GM21390 (cell line): ENCODE results near the gene FLOT1.
"Not testable (repeated sequence)": the region's sequence is repeated elsewhere in the genome, so short reads cannot be mapped to it uniquely, and the experiment has no call there.

ENCODE experiments used
- ATAC-seq: cut with Tn5 transposase; IDR thresholded peaks from one replicate; pipeline ENCODE4 v1.9.1; 2021; ENCODE audit not compliant: unreplicated experiment

Gene FLOT1

DNA sequence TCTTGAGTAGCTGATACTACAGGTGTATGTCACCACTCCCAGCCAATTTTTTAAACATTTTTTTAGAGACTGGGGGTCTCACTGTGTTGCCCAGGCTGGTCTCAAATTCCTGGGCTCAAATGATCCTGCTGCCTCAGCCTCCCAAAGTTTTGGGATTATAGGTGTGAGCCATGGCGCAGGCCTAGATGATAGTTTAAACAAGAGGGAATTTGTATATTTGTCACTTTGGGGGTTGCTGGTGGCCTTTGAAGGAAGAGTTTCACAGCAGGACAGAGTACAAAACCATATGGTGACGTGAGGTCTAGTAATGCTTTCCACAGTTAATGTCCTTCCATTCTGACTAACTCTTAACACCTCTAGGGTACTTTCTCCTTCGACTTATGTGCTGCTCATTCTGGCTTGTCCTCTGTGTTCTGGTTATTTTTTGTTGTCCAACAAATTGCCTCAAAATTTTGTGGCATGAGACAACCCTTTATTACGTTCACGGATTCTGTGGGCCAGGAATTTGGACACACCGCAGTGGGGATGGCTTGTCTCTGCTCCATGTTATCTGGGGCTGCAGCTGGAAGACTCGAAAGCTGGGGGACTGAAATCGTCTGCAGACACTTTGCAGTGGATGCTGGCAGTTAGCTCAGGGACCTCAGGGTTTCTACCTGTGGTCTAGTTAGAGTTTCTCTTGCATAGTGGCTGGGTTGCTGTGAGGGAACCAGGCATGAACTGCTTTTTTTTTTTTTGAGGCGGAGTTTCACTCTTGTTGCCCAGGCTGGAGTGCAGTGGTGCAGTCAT is 24.9 kb upstream of the FLOT1 start:
- peak; percentile 67 for ATAC-seq

- ATAC-seq: no peak
Measured at GRCh38 chr6:30766461-30767157, 24.1 kb upstream of the FLOT1 start.

DNA sequence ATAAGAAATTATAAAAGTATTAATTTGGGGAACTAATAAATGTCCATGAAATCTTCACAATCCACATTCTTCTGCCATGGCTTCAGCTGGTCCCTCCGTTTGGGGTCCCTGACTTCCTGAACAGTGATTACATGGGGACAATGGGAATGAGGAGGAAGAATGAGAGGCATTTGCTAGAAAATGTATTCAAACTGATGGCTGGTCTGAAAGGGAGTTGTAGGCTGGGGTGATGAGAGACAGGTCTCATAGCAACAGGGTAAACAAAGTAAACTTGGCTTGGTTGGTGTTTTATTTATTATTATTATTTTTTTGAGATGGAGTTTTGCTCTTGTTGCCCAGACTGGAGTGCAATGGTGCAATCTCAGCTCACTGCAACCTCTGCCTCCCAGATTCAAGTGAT is 23.0 kb upstream of the FLOT1 start:
- ATAC-seq: not testable (repeated sequence)

GRCh38 chr6:30764490-30765043 is 22.1 kb upstream of the FLOT1 start:
- ATAC-seq: not testable (repeated sequence)

DNA sequence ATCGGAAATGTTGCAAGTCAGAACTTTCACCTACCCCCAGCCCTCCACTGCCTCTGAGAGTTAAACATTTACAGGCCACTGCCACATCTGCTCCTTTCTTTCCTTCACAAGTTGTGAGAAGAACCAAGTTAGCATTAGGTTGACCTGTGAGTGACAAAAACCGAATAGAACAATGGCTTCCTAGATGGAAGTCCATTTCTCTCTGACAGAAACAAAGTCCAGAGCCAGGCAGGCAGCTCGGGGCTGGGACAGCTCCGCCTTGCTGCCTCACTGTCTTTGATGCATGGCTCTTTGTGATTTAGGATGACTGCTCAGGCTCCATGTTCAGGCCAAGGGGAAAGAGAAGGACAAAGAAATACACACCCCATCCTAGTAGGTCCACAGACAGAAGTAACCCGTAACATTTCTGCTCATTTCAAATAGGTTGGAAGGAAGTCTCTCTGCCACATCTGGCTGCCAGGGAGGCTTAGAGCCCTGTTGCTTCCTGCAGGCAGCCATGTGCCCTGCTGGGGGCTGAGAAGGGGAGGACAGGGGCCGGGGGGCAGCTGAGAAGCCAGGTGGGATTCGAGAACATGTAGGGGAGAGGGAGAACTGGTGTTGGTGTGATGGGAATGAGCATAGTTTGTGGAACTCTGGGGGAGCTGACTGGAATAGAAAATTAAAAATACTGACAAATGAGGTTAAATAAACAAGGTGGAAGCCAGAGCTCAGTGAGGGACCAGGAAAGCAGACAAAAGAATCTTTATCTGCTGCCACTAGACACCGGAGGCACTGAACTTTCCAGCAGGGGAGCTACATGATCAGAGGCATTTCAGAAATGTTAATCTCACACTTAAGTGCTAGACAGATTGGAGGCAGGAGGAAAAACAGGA is 21.4 kb upstream of the FLOT1 start:
- no peak for ATAC-seq

DNA sequence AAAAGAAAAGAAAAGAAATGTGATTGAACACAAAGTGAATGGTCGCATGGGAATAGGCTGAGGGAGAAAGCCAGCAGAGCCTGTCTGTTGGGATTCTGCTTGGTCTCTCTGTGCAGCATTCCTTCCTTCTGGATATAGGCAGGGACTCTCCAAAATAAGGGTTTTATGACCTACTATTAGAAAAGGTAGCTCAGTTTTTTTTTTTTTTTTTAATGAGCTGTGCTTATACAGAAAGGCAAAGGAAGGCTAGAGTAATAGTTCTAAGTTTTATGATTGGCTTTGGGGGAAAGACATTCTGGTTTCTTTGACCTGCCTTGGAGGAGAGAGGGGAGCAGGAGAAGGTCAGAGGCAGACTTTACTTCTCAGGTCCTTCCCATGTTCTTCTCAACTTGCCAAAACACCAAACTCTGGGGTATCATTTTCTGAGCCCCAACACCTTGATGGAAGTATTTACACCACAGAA is 20.7 kb upstream of the FLOT1 start:
- no peak for ATAC-seq

- ATAC-seq: no peak
Measured at GRCh38 chr6:30761791-30762429, 19.4 kb upstream of the FLOT1 start.

GRCh38 chr6:30760549-30760948 is 18.1 kb upstream of the FLOT1 start:
- no peak for ATAC-seq

DNA sequence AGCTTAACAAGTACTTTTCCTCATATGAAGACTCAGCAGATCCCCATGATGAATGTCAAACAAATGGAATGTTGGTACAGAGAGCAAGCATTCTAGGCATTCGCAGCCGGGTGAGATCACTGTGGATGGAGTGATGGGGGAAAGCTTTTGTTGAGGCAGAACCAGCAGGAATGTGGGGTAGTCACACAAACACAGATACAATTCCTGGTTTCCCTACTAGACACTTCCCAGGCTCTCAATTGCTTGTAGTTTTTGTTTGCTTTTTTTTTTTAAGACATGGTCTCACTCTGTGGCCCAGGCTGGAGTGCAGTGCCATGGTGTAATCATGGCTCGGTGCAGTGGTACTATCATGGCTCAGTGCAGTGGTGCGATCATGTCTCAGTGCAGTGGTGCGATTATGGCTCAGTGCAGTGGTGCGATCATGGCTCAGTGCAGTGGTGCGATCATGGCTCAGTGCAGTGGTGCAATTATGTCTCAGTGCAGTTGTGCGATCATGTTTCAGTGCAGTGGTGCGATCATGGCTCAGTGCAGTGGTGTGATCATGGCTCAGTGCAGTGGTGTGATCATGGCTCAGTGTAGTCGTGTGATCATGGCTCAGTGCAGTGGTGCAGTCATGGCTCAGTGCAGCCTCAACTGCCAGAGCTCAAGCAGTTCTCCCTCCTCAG is 17.2 kb upstream of the FLOT1 start:
- ATAC-seq: no peak

- ATAC-seq: no peak
Measured at GRCh38 chr6:30757261-30757904, 14.9 kb upstream of the FLOT1 start.

DNA sequence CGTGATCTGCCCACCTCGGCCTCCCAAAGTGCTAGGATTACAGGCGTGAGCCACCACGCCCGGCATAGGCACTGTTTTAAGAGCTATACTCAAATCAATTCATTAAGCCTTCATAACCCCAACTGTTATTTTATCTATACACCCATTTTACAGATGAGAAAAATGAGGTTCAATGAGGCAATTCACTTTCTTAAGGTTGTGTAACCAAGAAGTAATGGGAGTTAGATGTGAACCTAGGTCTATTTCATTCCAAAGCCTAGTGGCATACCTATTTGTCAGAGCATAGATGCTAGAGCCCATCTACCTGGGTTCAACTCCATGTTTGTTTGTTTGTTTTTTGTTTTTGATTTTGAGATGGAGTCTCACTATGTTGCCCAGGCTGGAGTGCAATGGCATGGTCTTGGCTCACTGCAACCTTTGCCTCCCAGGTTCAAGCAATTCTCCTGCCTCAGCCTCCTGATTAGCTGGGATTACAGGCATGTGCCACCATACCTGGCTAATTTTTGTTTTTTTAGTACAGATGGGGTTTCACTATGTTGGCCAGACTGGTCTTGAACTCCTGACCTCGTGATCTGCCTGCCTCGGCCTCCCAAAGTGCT is 14.0 kb upstream of the FLOT1 start:
- not testable (repeated sequence) for ATAC-seq

DNA sequence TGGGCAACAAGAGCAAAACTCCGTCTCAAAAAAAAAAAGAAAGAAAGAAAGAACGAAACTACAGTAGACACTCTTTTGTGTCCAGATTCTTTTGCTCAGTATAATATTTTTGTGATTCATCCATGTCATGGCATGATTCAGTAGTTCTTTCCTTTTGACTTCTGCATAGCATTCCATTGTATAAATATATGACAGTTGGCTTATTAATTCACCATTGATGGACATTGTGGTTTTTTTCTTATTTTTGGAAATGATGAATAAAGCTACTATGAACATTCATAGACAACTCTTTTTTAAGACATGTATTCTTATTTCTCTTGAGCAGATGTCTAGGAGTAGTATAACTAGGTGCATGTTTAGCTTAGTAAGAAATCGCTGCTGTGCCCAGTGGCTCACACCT is 12.1 kb upstream of the FLOT1 start:
- ATAC-seq: no peak

- ATAC-seq: no peak
Measured at GRCh38 chr6:30752157-30752927, 9.9 kb upstream of the FLOT1 start.

DNA sequence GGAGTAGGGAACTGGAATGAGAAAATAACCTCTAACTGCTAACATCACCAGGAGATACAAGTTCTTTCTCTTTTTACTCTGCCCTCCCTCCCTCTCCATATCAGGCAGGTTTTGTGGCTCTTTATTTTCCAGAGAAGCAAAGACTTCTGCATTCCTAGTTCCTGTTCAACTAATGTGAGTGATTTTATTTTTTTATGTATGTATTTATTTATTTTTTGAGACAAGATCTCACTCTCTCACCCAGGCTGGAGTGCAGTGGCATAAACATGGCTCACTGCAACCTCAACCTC is 7.8 kb upstream of the FLOT1 start:
- ATAC-seq: no peak

- no peak for ATAC-seq
Measured at GRCh38 chr6:30749554-30750378, 7.3 kb upstream of the FLOT1 start.

DNA sequence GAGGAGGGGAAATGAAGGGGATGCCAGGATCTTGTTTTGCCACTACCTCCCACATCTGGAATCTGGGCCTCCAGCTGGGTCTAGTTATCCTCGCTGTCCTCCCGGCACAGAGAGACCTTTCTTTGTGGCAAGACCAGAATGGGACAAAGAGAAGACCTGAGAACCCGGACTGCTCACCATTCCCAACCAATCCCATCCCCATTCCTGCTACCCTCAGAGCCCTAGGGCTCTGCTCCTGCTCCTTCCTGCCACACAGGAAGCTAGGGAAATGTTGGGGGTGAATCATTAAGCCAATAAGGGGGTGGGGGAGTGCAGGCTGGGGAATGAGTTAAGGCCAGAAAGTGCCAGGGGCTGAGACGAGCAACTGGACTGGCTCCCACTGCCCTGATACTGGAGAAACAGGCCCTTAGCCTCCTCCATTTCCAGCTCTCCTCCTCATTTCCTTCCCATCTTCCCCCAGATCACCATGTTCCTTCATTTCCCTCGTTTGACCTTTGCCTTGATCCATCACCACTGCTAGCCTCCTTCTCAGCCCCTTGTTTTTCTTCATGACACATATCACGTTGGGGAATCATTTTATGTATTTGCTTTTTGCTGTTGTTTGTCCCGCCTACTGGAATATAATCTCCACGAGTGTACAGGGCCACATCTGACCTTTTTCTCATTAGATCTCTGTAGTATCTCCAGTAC is 6.5 kb upstream of the FLOT1 start:
- no peak for ATAC-seq
